NK-92 (cell line): ENCODE results near the gene CNTN2.

Experiments used
- DNase-seq: peaks from one replicate; lab custom pipeline; 2025; ENCODE audit not compliant: unreplicated experiment; lab: John Stamatoyannopoulos, UW

CNTN2 gene

GRCh38 chr1:205017766-205018165, 25.2 kb upstream of the CNTN2 start:
- DNase-seq: no peak

GRCh38 chr1:205018381-205018780, 24.6 kb upstream of the CNTN2 start:
- DNase-seq: no peak

GRCh38 chr1:205020466-205020865, 22.5 kb upstream of the CNTN2 start:
- DNase-seq: no peak

- no peak for DNase-seq
Measured at GRCh38 chr1:205024679-205025078, 18.3 kb upstream of the CNTN2 start.

- no peak for DNase-seq
Measured at GRCh38 chr1:205025239-205025638, 17.8 kb upstream of the CNTN2 start.

- DNase-seq: no peak
Measured at GRCh38 chr1:205026181-205026580, 16.8 kb upstream of the CNTN2 start.

- no peak for DNase-seq
Measured at GRCh38 chr1:205028390-205028789, 14.6 kb upstream of the CNTN2 start.

GRCh38 chr1:205028924-205029323, 14.1 kb upstream of the CNTN2 start:
- DNase-seq: no peak

- DNase-seq: no peak
Measured at GRCh38 chr1:205030241-205030640, 12.8 kb upstream of the CNTN2 start.

GRCh38 chr1:205030896-205031295, 12.1 kb upstream of the CNTN2 start:
- DNase-seq: no peak

- no peak for DNase-seq
Measured at GRCh38 chr1:205032508-205032907, 10.5 kb upstream of the CNTN2 start.

GRCh38 chr1:205037539-205037938, 5.5 kb upstream of the CNTN2 start:
- DNase-seq: no peak

- no peak for DNase-seq
Measured at GRCh38 chr1:205038132-205038786, 4.8 kb upstream of the CNTN2 start.

GRCh38 chr1:205041001-205041715, 1.9 kb upstream of the CNTN2 start:
- DNase-seq: no peak

GRCh38 chr1:205041998-205042910, 758 bp upstream of the CNTN2 start:
- no peak for DNase-seq

- no peak for DNase-seq
Measured at GRCh38 chr1:205043866-205044265, 854 bp downstream of the CNTN2 start.

- DNase-seq: no peak
Measured at GRCh38 chr1:205044741-205045140, 1.7 kb downstream of the CNTN2 start.

GRCh38 chr1:205045146-205045545, 2.1 kb downstream of the CNTN2 start:
- DNase-seq: no peak

- DNase-seq: no peak
Measured at GRCh38 chr1:205046870-205047269, 3.9 kb downstream of the CNTN2 start.

- DNase-seq: no peak
Measured at GRCh38 chr1:205047764-205048231, 4.8 kb downstream of the CNTN2 start.

- no peak for DNase-seq
Measured at GRCh38 chr1:205048382-205048781, 5.4 kb downstream of the CNTN2 start.

GRCh38 chr1:205049479-205049878, 6.5 kb downstream of the CNTN2 start:
- no peak for DNase-seq
